Measurements from ENCODE around the gene ZNF200. TPM values are rescaled to one million over a fixed set of nuclear protein-coding genes. Genes with fewer than 3 reads are reported as not detected.

The ZNF200 gene
- total RNA-seq, 1 experiment from 2014 or later: 8.8 TPM

DNA sequence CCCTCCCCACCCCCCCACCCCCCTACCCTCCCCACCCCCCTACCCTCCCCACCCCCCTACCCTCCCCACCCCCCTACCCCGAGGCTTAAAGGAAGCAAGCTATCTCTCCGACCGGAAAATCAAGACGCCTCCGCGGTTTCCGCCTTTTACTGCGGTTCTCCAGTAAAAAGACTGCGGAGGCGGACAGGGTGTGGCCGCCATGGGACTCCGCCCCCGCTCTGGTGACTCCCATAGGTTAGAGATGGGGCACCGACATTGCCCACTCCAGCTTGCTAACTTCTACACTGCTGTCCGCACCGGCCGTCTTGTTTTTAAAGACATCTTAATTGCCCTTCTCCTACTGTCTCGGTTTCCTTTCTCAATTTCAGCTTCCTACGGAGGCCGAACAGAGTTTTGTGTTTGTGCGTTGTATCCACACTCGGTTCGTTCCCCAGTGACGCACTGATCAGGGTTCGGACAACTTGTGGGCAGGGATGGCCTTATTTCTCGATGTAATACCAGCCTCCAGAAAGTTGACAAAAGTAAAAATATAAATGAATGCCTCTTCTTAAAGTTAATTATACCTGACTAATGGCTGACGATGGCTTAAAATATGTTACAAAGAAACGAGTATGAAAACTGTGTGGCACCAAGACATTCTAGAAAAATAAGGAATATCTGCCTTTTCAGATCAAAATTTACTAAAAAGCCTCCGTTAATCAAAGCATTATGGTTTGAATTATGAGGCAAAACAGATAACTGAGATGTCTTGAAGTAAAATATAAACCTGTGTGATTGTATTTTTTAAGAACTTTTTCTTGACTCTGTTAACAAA lies 1.1 kb upstream of the ZNF200 start:
- Histone ChIP-seq H3K36me3 (ENCODE audit: control insufficient read depth in 1 of 2, insufficient read depth in 2 of 2, low read length in 2 of 2) (peaks cover 12 to 20% of the 10 kb centered on the region in 2 experiments), H3K4me3 (replicated peaks in 1 of 2; ENCODE audit: low read depth in 1 of 2, low read length in 2 of 2) (no peak overlapping the region), H3K4me1 (ENCODE audit: control insufficient read depth in 1 of 2, insufficient read depth in 2 of 2, low read length in 2 of 2) (peaks cover 5 to 7% of the 10 kb centered on the region in 2 experiments; a peak in 2 of 4 replicates), H3K9me2 (ENCODE audit: insufficient read depth) (no peaks in the 10 kb centered on the region), H2AFZ (ENCODE audit: low read depth, low read length, poor library complexity, severe bottlenecking) (no peak overlapping the region), H3K27ac (ENCODE audit: low read depth, low read length) (no peak overlapping the region), H3K79me2 (ENCODE audit: insufficient read depth, low read length) (peaks cover 14% of the 10 kb centered on the region), H3K9ac (ENCODE audit: low read length) (no peak overlapping the region), H3K9me3 (ENCODE audit: control insufficient read depth in 1 of 2, insufficient read depth in 1 of 2, low read depth in 1 of 2, low read length in 2 of 2) (peaks cover 0 to 10% of the 10 kb centered on the region in 2 experiments; a peak in 2 of 4 replicates), H3K4me2 (ENCODE audit: low read length) (no peak overlapping the region), H3K27me3 (ENCODE audit: insufficient read depth, low read length) (no peaks in the 10 kb centered on the region), H4K20me1 (ENCODE audit: insufficient read depth) (no peaks in the 10 kb centered on the region)
- ATAC-seq (no peak), DNase-seq (ENCODE audit: low read depth, low spot score) (no peak)
- RAD21 ChIA-PET (ENCODE audit: low non-redundant PET in 1 of 2, low total read pairs in 2 of 2, uncharacterized antibody in 2 of 2, unreplicated experiment in 2 of 2): no interaction called here
- intact Hi-C loops (cut with micrococcal nuclease): no loop called here
- POLR2A ChIA-PET: interaction anchor here (0.9 to 1.4 kb wide), 2 partner anchors 29 to 208 kb away, joined by 3 to 5 read pairs; partner anchors contain the start of genes NAA60 and ZNF597
- no TSS peak for BruUV-seq (replicated peaks)
- TF ChIP-seq CEBPB (IDR thresholded peaks at IDR 0.05; ENCODE audit: low read depth): no peak
- peak; percentile 49; the same call in 1 of the 2 replicates for TF ChIP-seq CBX3 (IDR thresholded peaks at IDR 0.05; ENCODE audit: low read depth)
- CTCF ChIA-PET: no interaction called here

DNA sequence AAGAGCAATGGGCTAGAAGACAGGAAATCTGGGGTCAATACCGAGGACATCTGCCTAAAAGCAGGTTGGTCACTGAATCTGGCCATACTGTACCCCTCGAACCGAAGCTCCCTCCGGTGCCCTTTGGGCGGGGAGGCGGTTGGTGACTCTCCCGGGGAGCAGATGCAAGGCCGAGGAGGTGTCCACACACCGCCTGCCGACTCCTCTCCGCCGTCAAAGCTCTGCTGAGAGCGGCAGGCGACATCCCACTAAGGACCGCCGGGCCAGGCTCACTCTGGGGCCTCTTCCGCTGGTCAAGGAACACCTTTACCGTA lies 458 bp downstream of the ZNF200 start:
- Histone ChIP-seq H4K20me1 (ENCODE audit: insufficient read depth) (no peaks in the 10 kb centered on the region), H3K4me3 (replicated peaks in 1 of 2; ENCODE audit: low read depth in 1 of 2, low read length in 2 of 2) (peak overlapping the region; percentile 94 to 98), H3K4me2 (ENCODE audit: low read length) (peak overlapping the region; percentile 96), H3K4me1 (ENCODE audit: control insufficient read depth in 1 of 2, insufficient read depth in 2 of 2, low read length in 2 of 2) (peaks cover 5 to 7% of the 10 kb centered on the region in 2 experiments; a peak in 2 of 4 replicates), H3K27ac (ENCODE audit: low read depth, low read length) (peak overlapping the region; percentile 91), H3K27me3 (ENCODE audit: insufficient read depth, low read length) (no peaks in the 10 kb centered on the region), H3K36me3 (ENCODE audit: control insufficient read depth in 1 of 2, insufficient read depth in 2 of 2, low read length in 2 of 2) (peaks cover 24 to 32% of the 10 kb centered on the region in 2 experiments), H3K79me2 (ENCODE audit: insufficient read depth, low read length) (peaks cover 14% of the 10 kb centered on the region), H2AFZ (ENCODE audit: low read depth, low read length, poor library complexity, severe bottlenecking) (no peak overlapping the region), H3K9me2 (ENCODE audit: insufficient read depth) (no peaks in the 10 kb centered on the region), H3K9ac (ENCODE audit: low read length) (peak overlapping the region; percentile 93), H3K9me3 (ENCODE audit: control insufficient read depth in 1 of 2, insufficient read depth in 1 of 2, low read depth in 1 of 2, low read length in 2 of 2) (peaks cover 0 to 10% of the 10 kb centered on the region in 2 experiments; a peak in 2 of 4 replicates)
- DNase-seq (ENCODE audit: low read depth, low spot score) (no peak), ATAC-seq (no peak)
- no peak for TF ChIP-seq SRF (IDR thresholded peaks at IDR 0.05; ENCODE audit: low read depth)
- TF ChIP-seq FOSL1 (IDR thresholded peaks at IDR 0.05; ENCODE audit: low read depth): no peak
- 0 out of 2 replicates have a peak, but pooled peaks have one; percentile 10 for TF ChIP-seq SIN3A (IDR thresholded peaks at IDR 0.05; ENCODE audit: low read depth)
- TF ChIP-seq CEBPB (IDR thresholded peaks at IDR 0.05; ENCODE audit: low read depth): no peak
- no peak for TF ChIP-seq SP1 (IDR thresholded peaks at IDR 0.05; ENCODE audit: low read depth)
- no peak for TF ChIP-seq CBX3 (IDR thresholded peaks at IDR 0.05; ENCODE audit: low read depth)
- no peak for TF ChIP-seq EGR1 (IDR thresholded peaks at IDR 0.05; ENCODE audit: low read depth)
- no peak for TF ChIP-seq ELF1 (IDR thresholded peaks at IDR 0.05; ENCODE audit: borderline replicate concordance, low read depth)
- no peak for TF ChIP-seq EZH2 (IDR thresholded peaks at IDR 0.05)
- intact Hi-C loops (cut with micrococcal nuclease): no loop called here
- CTCF ChIA-PET: no interaction called here
- POLR2A ChIA-PET: interaction anchor here (1.4 kb wide), 1 partner anchor 209 kb away, joined by 5 read pairs; the partner anchor contains the start of genes NAA60 and ZNF597
- BruUV-seq (replicated peaks): no TSS peak
- RAD21 ChIA-PET (ENCODE audit: low non-redundant PET in 1 of 2, low total read pairs in 2 of 2, uncharacterized antibody in 2 of 2, unreplicated experiment in 2 of 2): no interaction called here
